Calu3 (cell line): ENCODE data around the gene SPPL2C. TPM values are rescaled to one million over a fixed set of nuclear protein-coding genes. Genes with fewer than 3 reads are reported as not detected.

ENCODE experiments used
- BruUV-seq: library from RNA; stranded (reverse); fragments of 400-500 nt; replicated peaks from 2 replicates; lab custom pipeline; 2021; lab: Mats Ljungman, UMichigan
- CTCF ChIA-PET: fragments of 300-600 bp; sonication (Branson Sonifier 250); formaldehyde crosslinking; loops from one replicate; lab custom pipeline; 2022; ENCODE audit warnings: antibody characterized with exemption; lab: Charles Lee
- DNase-seq: peaks from one replicate; pipeline ENCODE4 v3.0.0; 2022
- H3K27ac Mint-ChIP-seq: one replicate; pipeline ENCODE4 v1.8.0; 2022; ENCODE audit warnings: mixed read lengths; ENCODE audit not compliant: unreplicated experiment
- H3K27me3 Mint-ChIP-seq: one replicate; pipeline ENCODE4 v1.8.0; 2022; ENCODE audit warnings: mixed read lengths; ENCODE audit not compliant: unreplicated experiment
- H3K36me3 Mint-ChIP-seq: one replicate; pipeline ENCODE4 v1.8.0; 2022; ENCODE audit warnings: mild to moderate bottlenecking, moderate library complexity, mixed read lengths; ENCODE audit not compliant: insufficient read depth, unreplicated experiment
- H3K4me1 Mint-ChIP-seq: one replicate; pipeline ENCODE4 v1.8.0; 2022; ENCODE audit warnings: mild to moderate bottlenecking, low read depth, mixed read lengths; ENCODE audit not compliant: unreplicated experiment
- H3K4me3 Mint-ChIP-seq: one replicate; pipeline ENCODE4 v1.8.0; 2022; ENCODE audit warnings: mild to moderate bottlenecking, low read depth, moderate library complexity, mixed read lengths; ENCODE audit not compliant: unreplicated experiment
- H3K9me3 Mint-ChIP-seq: one replicate; pipeline ENCODE4 v1.8.0; 2022; ENCODE audit warnings: low read depth, mixed read lengths; ENCODE audit not compliant: unreplicated experiment
- CTCF ChIP-seq: fragments of 200-600 bp; IDR thresholded peaks from one replicate; pipeline ENCODE4 v1.8.0; 2022; ENCODE audit warnings: antibody characterized with exemption; ENCODE audit not compliant: unreplicated experiment
- intact Hi-C: fragments of 100-400 bp; cut with micrococcal nuclease; formaldehyde crosslinking; loops from one replicate; pipeline ENCODE4 v1.10.0; 2022; ENCODE audit not compliant: unreplicated experiment
- total RNA-seq: library from RNA; stranded (reverse); gene quantifications from 2 replicates; pipeline ENCODE4 v1.2.3, GENCODE V29; 2022

The SPPL2C gene
- total RNA-seq, 1 experiment from 2014 or later = not detected

- no peaks in the 10 kb centered on the region for H3K36me3 Mint-ChIP-seq
- no peak overlapping the region for H3K4me3 Mint-ChIP-seq
- H3K27me3 Mint-ChIP-seq = peaks cover 100% of the 10 kb centered on the region
- H3K27ac Mint-ChIP-seq = no peak overlapping the region
- no peak for DNase-seq
- peaks cover 5% of the 10 kb centered on the region for H3K4me1 Mint-ChIP-seq
- intact Hi-C loops = no loop called here
- H3K9me3 Mint-ChIP-seq = no peaks in the 10 kb centered on the region
- CTCF ChIA-PET = no interaction called here
- no peak for TF ChIP-seq CTCF
- BruUV-seq = no TSS peak
Measured at GRCh38 chr17:45847101-45847500, 2.4 kb downstream of the SPPL2C start.

- peaks cover 100% of the 10 kb centered on the region for H3K27me3 Mint-ChIP-seq
- no peak overlapping the region for H3K27ac Mint-ChIP-seq
- CTCF ChIA-PET = interaction anchor here (1.1 kb wide), 1 partner anchor 207 kb away, joined by 3 read pairs; no protein-coding TSS in a partner anchor
- H3K9me3 Mint-ChIP-seq = no peaks in the 10 kb centered on the region
- BruUV-seq = no TSS peak
- TF ChIP-seq CTCF = no peak
- H3K4me1 Mint-ChIP-seq = no peaks in the 10 kb centered on the region
- H3K36me3 Mint-ChIP-seq = no peaks in the 10 kb centered on the region
- DNase-seq = no peak
- H3K4me3 Mint-ChIP-seq = no peak overlapping the region
- intact Hi-C loops = no loop called here
Measured at GRCh38 chr17:45847747-45848146, 3.1 kb downstream of the SPPL2C start.

DNA sequence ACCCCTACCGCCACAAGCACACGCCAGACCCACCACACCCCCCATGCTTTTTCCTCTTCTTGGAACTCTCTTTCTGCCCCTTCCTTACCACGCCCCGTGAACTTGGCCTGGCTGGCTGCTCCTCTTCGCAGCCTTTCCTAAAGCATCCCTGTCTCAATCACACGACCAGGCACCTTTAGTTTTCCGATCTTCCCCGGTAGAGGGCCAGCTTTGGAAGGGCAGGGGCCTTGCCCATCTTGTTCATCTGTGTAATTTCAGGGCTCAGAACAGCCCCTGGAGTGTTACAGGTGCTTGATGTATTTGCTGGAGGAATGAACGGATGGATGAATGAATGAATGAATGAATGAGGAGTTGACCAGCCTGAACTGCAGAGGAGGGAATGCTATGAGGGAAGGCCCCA lies 3.7 kb downstream of the SPPL2C start:
- no peak for DNase-seq
- no TSS peak for BruUV-seq
- intact Hi-C loops = no loop called here
- CTCF ChIA-PET = interaction anchor here (1.1 kb wide), 1 partner anchor 208 kb away, joined by 3 read pairs; no protein-coding TSS in a partner anchor
- no peak for TF ChIP-seq CTCF
- no peak overlapping the region for H3K27ac Mint-ChIP-seq
- H3K36me3 Mint-ChIP-seq = no peaks in the 10 kb centered on the region
- H3K27me3 Mint-ChIP-seq = peaks cover 99% of the 10 kb centered on the region
- no peak overlapping the region for H3K4me3 Mint-ChIP-seq
- no peaks in the 10 kb centered on the region for H3K9me3 Mint-ChIP-seq
- H3K4me1 Mint-ChIP-seq = no peaks in the 10 kb centered on the region

DNA sequence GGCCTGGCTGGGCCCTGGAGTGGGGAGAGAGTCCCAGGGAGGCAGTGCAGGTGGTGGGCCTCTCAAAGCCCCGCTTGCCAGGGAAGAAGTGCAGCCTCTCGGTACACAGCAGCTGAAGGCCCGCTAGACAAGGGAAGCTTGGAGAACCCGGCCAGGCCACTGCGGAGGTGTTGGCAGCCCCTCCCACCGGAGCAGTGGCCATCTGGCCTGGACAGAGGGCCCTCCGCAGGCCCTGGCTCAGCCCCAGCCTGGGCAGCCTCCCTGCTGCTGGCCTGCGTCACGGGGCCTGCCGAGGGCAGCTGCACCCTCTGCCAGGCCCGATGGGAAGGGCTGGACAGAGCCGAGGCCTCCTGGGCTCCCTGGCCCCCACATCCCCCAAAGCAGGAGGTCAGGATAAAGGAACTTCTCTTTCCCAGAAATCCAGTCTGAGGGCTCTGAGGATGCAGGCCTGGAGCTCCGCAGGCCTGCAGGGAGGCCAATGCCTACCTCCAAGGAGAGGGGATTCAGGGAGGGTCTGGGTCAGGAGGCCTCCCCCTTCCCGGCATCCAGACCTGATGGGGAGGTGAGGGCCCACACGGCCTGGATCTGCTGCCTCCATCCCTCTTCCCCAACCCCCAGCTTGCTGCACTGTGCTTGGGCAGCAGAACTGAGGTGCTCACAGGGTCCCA lies 4.3 kb downstream of the SPPL2C start:
- no peak for TF ChIP-seq CTCF
- no peak for DNase-seq
- no peak overlapping the region for H3K27ac Mint-ChIP-seq
- H3K9me3 Mint-ChIP-seq = no peaks in the 10 kb centered on the region
- H3K27me3 Mint-ChIP-seq = peaks cover 99% of the 10 kb centered on the region
- no peaks in the 10 kb centered on the region for H3K36me3 Mint-ChIP-seq
- BruUV-seq = no TSS peak
- intact Hi-C loops = no loop called here
- CTCF ChIA-PET = interaction anchor here (1.1 to 1.2 kb wide), 2 partner anchors 10 to 209 kb away, joined by 3 read pairs; no protein-coding TSS in a partner anchor
- H3K4me3 Mint-ChIP-seq = no peak overlapping the region
- no peaks in the 10 kb centered on the region for H3K4me1 Mint-ChIP-seq
